ENCODE measurements around the gene SH3D21.

SH3D21 gene

GRCh38 chr1:36352125-36352909 lies 46.1 kb downstream of the SH3D21 start:
- H3K27ac ChIP-seq = peak overlapping the region; percentile 95

GRCh38 chr1:36352910-36353878 lies 47.0 kb downstream of the SH3D21 start:
- peak overlapping the region; percentile 95 for H3K27ac ChIP-seq
- no peak for DNase-seq (ENCODE audit: low read depth, low spot score)

More at GRCh38 chr1:36352125-36352909, 46.1 kb downstream of the SH3D21 start:
- no peak for DNase-seq (ENCODE audit: low read depth, low spot score)

GRCh38 chr1:36354486-36354885 lies 48.3 kb downstream of the SH3D21 start:
- DNase-seq (ENCODE audit: low read depth, low spot score) = no peak
- no peak overlapping the region for H3K27ac ChIP-seq

- no peak for DNase-seq (ENCODE audit: low read depth, low spot score)
- no peak overlapping the region for H3K27ac ChIP-seq
Observed at GRCh38 chr1:36355811-36356210, 49.6 kb downstream of the SH3D21 start.

- peak overlapping the region; percentile 72 for H3K27ac ChIP-seq
- DNase-seq (ENCODE audit: low read depth, low spot score) = no peak
Observed at GRCh38 chr1:36358514-36359084, 52.4 kb downstream of the SH3D21 start.

GRCh38 chr1:36359383-36359782 lies 53.2 kb downstream of the SH3D21 start:
- DNase-seq (ENCODE audit: low read depth, low spot score) = no peak
- peak overlapping the region; percentile 72 for H3K27ac ChIP-seq

GRCh38 chr1:36359911-36360550 lies 53.9 kb downstream of the SH3D21 start:
- peak; percentile 84 for DNase-seq (ENCODE audit: low read depth, low spot score)
- H3K27ac ChIP-seq = peak overlapping the region; percentile 72

- DNase-seq (ENCODE audit: low read depth, low spot score) = no peak
- no peak overlapping the region for H3K27ac ChIP-seq
Observed at GRCh38 chr1:36365381-36365780, 59.2 kb downstream of the SH3D21 start.

- no peak overlapping the region for H3K27ac ChIP-seq
- DNase-seq (ENCODE audit: low read depth, low spot score) = no peak
Observed at GRCh38 chr1:36366091-36366661, 60.0 kb downstream of the SH3D21 start.

GRCh38 chr1:36367066-36367465 lies 60.9 kb downstream of the SH3D21 start:
- no peak for DNase-seq (ENCODE audit: low read depth, low spot score)
- no peak overlapping the region for H3K27ac ChIP-seq

- no peak overlapping the region for H3K27ac ChIP-seq
- DNase-seq (ENCODE audit: low read depth, low spot score) = no peak
Observed at GRCh38 chr1:36367798-36368197, 61.6 kb downstream of the SH3D21 start.

- H3K27ac ChIP-seq = no peak overlapping the region
- DNase-seq (ENCODE audit: low read depth, low spot score) = no peak
Observed at GRCh38 chr1:36369061-36369861, 63.1 kb downstream of the SH3D21 start.
